ENCODE measurements around the gene TCEA2.

TCEA2 gene

DNA sequence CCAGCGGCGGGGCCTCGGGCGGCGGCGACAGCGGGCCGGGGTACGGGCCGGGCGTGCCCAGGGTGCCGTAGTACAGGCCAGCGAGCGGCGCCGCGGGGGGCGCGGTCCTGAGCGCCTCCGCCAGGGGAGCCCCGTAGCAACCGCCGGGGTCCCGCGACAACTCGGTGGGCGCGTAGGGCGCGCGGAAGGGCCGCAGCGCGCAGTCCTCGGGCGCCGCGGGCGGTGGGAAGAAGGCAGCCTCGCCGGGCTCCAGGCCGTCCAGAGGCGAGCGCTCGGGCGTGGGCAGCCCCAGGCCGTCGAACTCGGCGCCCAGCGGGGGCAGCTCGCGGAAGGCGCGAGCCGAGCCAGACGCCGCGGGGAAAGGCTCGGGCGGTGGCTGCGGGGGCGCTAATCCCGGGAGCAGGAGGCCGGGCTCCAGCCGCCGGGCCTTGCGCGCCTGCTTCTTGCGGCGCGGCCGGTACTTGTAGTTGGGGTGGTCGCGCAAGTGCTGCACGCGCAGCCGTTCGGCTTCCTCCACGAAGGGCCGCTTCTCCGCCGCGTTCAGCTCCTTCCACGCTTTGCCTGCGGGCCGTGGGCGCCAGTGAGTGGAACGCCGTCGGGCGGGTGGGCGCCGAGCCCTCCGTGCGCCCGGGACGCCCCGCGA is 14.5 kb upstream of the TCEA2 start:
- no peak for DNase-seq (ENCODE audit: low read depth, low spot score)

DNA sequence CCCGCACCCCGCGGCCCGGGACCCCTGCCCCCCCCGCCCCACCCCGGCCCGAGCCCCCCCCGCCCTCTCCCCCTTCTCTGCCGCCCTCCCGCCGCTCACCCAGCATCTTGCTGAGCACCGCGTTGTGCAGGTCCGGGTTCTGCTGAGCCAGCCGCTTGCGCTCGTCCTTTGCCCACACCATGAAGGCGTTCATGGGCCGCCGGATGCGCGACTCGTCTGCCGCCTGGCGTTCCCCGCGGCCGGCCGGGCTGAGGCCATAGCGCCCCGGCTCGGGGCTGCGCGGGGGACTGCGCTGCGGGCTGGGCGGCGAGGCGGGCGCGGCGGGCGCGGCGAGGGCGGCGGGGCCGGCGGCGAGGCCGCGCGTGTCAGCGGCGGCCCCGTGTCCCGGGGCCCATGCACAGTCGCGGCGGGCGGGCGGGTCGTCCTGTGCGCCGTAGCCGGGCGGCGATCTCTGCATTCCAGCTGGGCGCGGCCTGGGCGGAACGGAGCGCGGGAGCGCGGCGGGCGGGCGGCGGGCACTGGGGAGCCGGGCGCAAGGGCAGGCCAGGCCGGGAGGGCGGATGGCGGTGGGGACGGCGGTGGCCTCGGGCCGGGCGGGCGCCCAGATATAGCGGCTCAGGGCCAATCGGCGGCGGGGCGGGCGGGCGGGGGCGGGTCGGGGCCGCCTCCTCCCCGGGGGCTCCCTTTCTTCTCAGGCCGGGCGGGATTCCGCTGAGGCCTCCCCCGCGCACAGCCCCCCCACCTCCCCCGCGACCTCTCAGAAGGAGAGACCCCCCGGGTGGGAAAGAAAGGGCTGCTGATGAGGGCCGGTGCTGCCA is 13.7 kb upstream of the TCEA2 start, which contains the start of gene SOX18:
Gene SOX18 (minus strand): TSS at position 580 of the 818 bp plus-strand sequence. CDS start 123 bp downstream, at position 457.
- no peak for DNase-seq (ENCODE audit: low read depth, low spot score)

DNA sequence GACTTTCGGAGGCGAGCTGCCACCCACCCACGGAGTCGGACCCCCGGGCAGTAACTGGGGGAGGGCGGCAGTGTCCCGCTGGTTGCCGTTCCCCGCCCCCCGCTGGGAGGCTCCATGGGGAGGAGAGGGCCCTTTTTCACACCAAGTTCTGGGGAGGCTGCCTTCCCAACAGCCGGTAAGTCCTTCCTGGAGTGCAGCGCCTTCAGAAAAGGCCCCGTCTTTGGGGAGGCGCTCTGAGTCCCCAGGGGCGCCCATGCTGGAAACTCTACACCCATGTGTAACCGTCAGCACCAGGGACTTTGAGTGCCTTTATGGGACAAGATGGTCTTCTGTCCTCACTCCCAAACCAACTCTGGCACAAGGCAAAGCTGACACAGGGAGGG is 13.1 kb upstream of the TCEA2 start:
- no peak for DNase-seq (ENCODE audit: low read depth, low spot score)

DNA sequence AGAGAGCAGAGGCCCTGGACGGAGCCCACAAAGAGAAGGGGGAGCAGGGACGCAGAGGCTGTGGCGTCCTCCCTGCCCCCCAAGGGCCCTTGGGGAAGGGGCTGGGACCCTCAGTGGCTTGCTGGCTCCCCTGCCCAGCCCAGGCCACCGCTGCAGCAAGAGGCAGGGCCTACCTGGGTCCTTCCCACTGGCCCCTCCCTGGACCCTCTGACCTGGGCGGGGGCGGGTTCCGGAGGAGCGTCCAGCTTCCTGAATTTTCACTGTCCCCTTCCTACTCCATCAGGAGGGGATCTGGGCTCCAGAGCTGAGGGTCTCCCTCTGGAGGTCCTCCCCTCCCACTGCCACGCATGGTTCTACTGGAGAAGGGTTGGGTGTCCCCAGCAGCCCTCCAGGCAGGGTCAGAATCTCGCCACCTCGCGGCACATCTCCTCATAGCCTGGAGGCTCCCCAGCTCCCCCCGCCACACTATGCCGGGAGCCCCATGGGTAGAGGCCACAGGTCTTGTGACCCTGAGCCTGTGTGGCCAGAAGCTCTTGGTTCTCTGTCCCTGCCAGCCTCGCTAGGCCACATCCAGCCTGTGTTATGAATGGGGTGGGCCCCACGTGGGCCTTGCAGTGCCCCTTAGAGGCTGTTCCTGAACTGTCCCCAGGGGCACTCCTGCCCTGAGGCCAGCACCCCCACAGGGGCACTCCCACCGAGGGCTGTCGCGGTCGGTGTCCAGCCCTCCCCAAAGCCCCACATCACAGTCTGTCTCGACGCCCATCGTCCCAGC is 12.6 kb upstream of the TCEA2 start:
- DNase-seq (ENCODE audit: low read depth, low spot score) = no peak

DNA sequence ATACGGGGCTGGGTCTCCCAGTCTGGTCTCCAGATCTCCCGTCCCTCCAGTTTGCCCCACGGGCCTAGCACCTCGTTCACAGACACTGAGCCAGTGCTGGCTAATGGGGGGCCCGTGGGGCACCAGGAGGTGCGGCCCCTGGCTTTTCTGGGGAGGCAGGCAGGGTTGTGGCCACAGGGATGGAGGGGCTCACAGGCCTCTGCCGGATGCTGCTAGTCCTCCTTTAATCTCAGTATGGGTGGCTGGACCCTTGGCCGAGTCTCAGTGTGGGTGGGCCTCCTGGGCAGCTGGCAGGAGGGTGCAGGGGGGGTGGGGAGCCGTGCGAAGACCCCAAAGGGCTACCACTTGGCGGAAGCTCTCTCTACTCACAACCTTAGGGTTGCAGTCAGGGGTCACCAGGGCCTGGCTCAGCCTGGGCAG is 12.0 kb upstream of the TCEA2 start:
- no peak for DNase-seq (ENCODE audit: low read depth, low spot score)

DNA sequence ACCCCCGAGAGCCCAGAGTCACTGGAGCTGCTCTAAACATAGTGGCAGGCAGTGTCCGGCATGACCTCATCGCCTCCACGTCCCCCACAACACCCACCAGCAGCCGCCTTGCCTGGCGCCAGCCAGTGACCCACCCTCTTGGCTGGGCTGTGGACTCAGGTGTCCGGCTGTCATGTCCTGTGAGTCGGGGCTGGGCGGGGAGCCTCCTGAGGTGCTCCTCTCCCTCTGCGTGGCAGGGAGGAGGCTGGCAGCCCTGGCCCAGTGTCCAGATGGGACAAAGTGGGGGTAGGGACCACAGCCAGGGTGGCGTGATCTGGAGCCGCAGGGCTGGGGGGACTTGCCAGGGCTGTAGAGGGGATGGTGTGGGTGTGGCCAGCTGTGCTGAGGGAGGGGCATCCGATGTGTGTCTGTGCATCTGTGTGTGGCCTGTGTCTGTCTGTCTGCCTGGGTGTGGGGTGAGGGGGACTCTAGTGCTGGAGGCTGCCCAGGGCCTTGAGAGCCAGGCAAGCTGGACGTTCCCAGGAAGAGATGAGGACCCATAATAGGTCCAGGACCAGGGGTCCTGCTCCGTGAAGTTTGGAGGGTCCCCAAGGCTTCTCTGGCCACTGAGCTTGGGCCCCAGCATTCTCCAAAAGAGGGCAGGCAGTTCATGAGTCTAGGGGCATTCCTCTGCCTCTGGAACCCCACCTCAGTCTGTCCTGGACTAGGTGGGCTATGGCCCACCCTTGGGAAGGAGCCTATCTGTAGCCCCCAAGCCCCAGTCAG is 11.3 kb upstream of the TCEA2 start:
- no peak for DNase-seq (ENCODE audit: low read depth, low spot score)

DNA sequence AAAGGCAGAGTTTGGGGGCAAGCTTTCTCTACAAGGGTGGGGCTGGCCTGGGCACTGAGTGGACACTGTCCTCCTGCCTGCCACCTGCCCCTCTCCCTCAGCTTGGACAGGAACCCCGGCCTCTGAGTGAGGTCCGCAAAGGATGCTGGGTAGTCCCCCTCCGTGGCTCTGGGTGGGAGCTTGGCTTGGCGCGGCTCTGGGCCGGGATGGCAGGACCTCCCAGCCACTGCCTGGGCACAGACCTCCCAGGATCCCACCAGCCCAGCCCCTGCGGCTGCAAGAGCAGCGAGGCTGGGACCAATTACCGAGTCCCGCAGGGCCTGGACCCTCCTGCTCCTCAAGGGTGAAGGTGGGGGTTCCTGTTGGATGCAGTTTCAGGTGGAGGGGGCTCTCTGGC is 10.7 kb upstream of the TCEA2 start:
- DNase-seq (ENCODE audit: low read depth, low spot score) = no peak

DNA sequence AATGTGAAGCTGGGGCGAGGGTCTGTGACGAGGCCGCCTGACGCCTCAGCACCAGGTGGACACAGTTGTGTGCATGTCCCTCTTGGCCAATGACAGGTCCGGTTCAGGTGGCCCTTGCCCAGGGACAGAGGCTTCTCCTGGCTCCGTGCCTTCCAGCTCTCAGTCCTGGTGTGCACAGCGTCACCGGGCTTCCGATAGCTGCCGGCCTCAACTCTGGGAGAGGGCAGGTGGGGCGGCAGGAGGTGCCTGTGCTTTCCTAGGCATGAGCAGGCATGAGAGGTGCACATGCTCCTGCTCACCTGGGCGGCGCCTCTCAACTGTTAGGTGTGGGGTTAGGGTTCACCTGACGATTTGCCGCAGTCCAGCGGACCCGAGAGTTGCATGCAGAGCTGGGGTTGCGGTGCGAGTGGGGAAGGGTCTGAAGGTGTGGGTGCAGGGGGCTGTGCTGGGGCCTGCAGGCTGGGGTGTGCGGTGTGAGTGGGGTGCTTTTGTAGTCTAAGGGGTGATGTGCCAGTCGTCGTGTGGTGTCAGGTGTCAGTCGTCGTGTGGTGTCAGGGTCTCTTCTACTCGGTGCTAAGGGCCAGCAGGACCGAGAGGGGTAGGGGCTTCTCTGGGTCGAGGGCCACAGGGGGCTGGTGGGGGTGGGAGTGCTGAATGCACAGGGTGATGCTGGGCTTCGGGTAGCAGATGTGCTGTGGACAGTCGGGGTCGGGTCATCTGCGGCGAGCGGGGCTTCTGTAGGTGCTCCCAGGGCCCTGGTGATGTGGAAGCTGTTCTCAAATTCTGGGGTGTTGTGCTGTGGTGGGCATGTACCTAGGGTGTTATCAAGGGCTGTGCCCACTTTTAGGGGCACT is 9.8 kb upstream of the TCEA2 start:
- DNase-seq (ENCODE audit: low read depth, low spot score) = no peak

DNA sequence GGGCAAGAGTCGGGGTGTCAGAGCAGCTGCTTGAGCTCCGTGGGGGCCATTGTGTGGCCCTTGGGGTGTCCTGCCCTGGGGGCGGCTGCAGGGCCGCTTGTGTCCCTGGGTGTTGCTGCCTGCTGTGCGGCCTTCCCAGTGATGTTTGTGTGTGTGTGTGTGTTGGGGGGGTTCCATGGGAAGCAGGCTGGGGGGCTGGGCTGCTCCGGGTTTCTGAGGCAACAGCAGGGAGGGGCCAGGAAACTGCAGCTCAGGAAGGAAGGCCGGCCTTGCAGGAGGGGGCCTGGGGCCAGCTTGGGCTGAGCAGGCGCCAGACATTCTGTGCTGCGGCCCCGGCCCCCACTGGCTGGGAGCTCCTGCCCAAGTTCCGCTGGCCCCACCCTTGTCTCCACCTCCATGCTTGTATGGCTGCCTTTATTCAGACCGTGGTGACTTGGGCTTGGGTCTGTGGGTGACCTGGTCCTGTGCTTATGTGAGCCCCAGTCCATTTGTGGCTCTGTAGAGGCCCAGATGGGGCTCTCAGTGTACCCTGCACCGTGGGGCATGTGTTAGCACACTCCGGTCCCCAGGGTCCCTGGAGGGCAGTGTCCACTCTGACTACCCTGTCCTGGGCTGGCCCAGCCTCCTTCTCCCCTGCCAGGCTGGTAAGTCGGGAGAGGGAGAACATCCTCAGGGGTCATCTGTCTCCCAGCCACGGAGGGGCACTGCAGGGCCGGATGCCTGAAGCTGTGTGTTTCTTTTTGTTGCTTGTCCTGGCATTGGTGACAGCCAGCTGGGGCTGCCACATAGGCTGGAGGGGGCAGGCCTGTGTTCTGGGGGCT is 8.9 kb upstream of the TCEA2 start:
- DNase-seq (ENCODE audit: low read depth, low spot score) = no peak

DNA sequence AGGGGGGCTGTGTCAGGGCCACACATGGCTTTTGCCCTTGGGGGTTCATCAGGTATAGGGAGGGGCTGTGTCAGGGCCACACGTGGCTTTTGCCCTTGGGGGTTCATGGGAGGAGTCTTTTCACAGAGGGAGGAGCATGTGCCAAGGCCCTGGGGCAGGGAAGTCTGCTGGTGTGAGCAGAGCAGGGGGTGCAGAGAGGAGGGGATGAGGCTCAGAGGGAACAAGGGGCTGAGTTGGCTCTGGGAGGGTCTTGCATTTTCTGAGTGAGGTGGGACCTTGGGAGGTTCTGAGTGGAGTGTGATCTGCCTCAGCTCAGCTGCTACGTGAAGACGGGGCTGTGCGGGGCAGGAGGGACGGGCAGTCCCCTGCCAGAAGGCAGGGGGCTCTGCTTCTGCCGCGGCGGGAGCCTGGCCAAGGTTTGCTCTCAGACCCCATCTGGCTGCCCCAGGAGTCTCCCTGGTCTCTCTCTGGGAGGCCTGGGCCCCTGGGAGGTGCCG is 7.6 kb upstream of the TCEA2 start:
- DNase-seq (ENCODE audit: low read depth, low spot score) = no peak

DNA sequence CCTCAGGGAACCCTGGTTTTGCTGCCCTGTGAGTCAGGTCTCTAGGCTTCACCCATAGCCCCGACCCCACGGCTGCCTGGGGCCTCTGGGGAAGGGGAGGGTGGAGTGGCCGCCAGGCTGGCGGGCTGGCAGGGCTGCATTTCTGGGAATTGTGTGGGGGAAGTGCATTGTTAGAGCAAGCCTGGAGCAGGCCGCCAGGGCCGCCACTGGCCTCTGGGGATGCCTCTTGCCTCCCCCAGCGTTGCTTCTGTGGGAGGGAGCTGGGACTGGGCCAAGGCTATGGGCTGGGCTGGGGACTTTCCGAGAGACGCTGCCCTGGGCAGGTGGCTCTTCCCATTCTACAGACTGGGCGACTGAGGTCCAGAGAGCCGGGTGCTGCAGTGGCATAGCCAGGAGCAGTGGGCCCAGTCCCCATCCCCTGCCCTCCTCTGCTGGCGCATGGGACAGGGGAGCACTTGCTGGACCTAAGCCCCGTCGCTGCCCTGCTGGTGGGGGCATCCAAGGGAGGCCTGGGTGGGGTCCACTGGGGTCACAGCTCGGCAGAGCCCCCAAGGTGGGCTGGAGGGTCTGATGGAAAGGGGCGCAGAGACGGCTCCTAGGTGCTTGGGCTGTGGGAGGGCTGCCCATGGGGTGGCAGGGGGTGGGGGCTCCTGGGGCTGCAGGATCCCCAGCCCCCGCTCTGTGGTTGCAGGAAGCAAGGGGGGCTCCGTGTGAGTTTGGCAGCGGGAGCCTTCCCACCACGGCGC is 6.9 kb upstream of the TCEA2 start:
- DNase-seq (ENCODE audit: low read depth, low spot score) = no peak

DNA sequence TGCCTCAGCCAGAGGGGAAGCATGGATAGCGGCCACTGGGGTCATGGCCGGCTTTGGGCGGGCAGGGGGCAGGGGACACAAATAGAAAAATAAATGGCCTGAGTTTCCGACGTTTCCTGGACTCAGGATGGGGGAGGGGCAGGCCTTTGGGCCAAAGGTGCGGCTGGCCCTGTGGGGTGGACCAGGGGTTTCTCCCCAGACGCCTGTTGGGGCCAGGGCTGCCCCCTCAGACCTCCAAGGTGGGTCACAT is 6.4 kb upstream of the TCEA2 start:
- DNase-seq (ENCODE audit: low read depth, low spot score) = no peak

DNA sequence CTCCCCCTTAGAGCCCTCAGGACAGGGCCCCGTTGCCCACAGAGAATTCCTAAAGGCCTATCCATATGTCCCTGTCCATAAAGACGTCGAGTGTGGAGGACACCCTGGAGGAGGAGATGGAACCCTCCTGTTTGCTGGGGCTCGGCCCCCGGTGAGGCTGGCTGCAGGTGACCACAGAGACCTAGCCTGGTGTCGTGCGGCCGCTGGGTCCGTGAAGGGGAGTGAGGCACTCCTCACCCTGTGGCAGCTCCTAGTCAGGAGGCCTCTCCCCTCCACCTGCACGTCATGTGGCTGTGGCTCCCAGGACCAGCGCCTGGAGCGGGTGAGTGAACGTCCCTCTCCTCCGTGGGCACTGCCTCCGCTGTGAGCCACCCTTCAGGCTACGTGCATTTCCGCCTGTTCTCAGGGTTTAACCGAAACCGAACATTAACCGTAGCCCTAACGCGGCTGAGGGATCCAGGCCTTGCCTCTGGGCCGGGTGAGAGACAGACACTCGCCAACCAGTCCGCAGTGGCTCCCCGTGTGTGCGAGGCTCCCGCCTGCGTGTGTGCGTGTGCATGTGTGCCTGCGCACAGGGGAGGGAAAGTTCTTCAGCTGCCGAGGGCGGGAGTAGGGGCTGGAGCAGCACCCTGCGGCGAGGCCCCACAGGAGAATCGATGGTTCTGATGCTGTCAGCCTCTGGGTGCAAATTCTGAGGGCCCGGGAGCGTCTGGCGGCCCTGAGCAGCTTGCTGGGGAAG is 5.9 kb upstream of the TCEA2 start:
- no peak for DNase-seq (ENCODE audit: low read depth, low spot score)

DNA sequence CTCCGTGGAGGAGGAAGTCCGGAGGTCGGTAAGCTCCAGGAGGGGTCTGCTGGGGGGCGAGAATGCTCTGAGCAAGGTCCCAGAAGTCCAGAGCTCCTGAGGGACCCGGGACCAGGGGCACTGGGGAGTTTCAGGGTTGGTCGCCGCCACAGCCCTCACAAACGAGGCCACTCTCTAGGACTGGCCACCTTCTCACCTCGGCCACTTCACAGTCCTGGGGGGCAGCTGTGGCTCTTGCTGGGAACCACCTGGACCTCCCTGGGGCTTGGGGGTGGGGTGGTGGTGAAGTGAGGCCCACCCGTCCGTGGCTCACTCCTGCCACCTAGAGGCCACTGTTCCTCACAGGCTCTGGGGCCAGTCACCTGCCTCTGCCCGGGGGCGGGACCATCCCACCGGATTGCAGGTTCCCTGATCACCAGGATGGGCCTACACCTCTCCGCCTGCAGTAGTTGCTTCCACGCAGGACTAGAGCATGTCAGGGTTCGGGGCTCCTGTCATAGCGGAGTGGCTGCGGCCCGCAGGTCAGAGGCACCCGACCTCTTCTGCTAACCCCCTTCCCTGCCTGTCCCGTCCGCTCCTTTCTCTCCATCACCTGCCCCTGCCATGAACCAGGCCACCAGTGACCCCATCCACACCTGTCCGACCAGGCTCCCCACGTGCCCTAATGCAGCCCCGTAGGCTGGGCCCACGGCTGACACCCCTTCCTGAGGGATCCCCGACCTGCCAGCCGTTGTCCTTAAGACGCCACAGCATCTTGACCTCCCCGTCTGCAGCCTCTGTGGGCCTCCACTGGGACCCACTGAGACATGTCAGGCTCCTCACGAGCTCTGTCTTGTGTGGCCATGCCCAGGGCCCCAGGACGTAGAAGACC is 5.1 kb upstream of the TCEA2 start:
- no peak for DNase-seq (ENCODE audit: low read depth, low spot score)

DNA sequence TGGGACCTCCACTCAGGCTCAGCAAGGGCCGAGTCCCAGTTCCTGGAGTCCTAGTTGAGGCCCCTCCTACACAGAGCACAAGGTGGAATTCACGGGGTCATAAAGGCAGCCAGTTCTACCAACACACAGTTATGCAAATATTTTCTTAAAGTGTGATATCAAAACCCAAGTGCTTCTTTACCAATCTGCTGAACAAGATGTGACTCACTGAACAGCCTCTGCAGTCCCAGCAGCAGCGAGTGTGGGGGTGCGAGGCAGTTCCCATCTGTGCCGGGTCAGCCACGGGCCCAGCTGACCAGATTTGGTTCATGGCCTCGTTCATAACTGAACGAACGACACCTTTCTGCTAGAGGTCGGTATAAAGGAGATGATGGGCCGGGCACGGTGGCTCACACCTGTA is 4.5 kb upstream of the TCEA2 start:
- no peak for DNase-seq (ENCODE audit: low read depth, low spot score)

DNA sequence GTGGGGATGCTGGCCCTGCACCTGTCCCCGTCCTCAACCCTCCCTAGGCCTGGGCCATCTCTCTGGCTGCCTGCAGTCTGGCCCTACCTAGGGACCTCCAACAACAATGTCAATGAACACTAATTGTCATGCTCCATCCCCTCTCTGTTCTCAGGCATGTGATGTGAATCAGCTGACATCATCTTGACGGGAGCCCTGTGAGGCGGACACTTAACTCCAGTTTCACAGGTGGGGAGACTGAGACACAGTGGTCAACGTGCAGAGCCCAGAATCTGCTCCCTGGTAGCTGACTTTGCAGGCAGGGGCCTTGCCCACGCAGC is 762 bp upstream of the TCEA2 start:
- DNase-seq (ENCODE audit: low read depth, low spot score) = no peak

DNA sequence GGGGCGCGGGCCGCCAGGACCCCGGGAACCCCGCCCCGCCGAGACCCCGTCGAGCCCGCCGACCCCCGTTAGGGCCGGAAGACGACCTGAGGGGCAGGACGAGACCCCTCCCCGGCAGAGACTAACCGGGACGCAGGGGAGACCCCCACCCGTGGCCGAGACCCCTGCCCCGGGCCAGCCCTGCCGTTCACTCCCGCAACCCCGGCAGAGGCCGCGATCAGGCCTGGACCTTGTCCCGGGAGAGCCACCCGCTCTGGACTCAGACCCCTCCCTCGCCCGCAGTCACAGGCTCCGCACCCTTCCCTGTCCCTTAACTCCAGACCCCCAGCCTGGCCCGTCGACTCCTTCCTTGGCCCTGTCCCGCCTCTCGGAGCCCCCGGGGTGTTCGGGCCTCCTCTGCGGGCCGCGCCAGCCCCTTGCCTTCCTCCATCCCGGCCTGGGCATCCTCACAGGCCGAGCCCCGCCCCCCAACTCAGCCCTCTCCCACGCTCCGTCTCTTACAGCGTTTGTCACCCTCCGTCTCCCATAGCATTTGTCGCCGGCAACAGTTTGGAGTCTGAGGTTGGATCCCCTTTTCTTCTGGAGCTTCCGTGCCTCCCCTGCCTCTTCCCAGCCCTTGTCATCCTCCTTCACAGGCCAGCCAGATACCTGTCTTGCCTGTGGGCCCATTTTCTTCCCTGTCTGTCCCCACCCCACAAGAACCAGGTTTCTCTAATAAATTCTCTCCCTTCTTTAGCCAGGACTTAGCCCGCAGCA is 569 bp downstream of the TCEA2 start:
- DNase-seq (ENCODE audit: low read depth, low spot score) = no peak

Data from brain pericyte (primary cell).